T-helper 17 cell (primary cell): Measurements from ENCODE around the gene TRIM27. TPM values are rescaled to one million over a fixed set of nuclear protein-coding genes. Genes with fewer than 3 reads are reported as not detected.
A peak's percentile ranks its signal among the peaks of the same experiment; 100 is the strongest.
"Not testable (repeated sequence)": the region's sequence is repeated elsewhere in the genome, so short reads cannot be mapped to it uniquely, and the experiment has no call there.

Experiments used
- ATAC-seq: fragments of 150-1000 bp; cut with Tn5 transposase; 2 replicates; pipeline ENCODE4 v1.10.0; 2021; ENCODE audit warnings: mild to moderate bottlenecking, moderate library complexity
- DNase-seq, 3 donors: peaks; one replicate each; pipeline versions ENCODE4 v3.0.0 to v3.0.0-alpha.2; 2020 to 2021
- H3K9me3 ChIP-seq: one replicate; pipeline ENCODE4 v1.7.0; 2013; ENCODE audit warnings: low read length, mild to moderate bottlenecking; ENCODE audit not compliant: control insufficient read depth, poor library complexity, severe bottlenecking
- H3K27ac Mint-ChIP-seq: one replicate; pipeline ENCODE4 v1.8.0; 2022; ENCODE audit warnings: mild to moderate bottlenecking, moderate library complexity, mixed read lengths
- H3K27me3 Mint-ChIP-seq: one replicate; pipeline ENCODE4 v1.8.0; 2022; ENCODE audit warnings: mixed read lengths
- H3K36me3 Mint-ChIP-seq: one replicate; pipeline ENCODE4 v1.8.0; 2022; ENCODE audit warnings: low read depth, mixed read lengths
- H3K4me1 Mint-ChIP-seq: one replicate; pipeline ENCODE4 v1.8.0; 2022; ENCODE audit warnings: mild to moderate bottlenecking, mixed read lengths
- H3K4me3 Mint-ChIP-seq: one replicate; pipeline ENCODE4 v1.8.0; 2022; ENCODE audit warnings: mild to moderate bottlenecking, moderate library complexity, mixed read lengths
- total RNA-seq, 4 donors: library from RNA in 2 of 4; stranded (reverse) in 2 of 4; gene quantifications; one replicate each; pipeline ENCODE4 v1.2.3 and lab custom pipeline; 2022 to 2026

TRIM27 gene
- total RNA-seq, 2 donors from 2014 or later = 21.9 to 22.0 TPM

DNA sequence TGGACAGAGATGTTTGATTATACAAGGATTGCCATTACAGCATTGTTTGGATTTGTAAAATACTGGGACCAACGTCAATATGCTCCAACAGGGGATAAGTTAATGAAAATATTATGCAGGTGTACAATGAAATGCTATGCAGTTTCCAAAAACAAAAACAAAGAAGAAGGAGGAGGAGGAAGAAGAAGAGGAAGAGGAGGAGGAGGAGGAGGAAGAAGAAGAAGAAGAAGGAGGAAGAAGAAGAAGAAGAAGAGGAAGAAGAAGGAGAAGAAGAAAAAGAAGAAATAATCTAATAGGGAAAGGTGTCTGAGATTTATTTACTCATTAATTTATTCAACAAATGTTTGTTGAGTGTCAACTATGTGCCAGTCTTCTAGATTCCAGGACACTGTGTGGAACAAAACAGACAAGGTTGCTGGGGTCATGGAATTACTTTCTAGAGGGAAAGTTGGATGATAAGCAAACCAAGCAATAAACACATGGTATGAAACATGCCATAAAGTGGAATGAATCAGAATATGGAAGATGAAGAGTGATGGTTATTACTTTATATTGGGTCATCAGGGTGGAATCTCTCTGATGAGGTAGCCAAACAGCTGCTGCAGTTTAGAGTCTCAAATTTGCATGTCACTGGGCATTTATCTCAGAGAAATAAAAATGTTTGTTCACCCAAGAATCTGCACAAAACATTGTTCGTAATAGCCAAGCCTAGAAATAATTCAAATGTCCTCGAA, 6.3 kb upstream of the TRIM27 start:
- peaks cover 3% of the 10 kb centered on the region for H3K36me3 Mint-ChIP-seq
- H3K4me3 Mint-ChIP-seq = no peak overlapping the region
- DNase-seq = no peak
- no peak overlapping the region for H3K27ac Mint-ChIP-seq
- no peak for ATAC-seq
- H3K9me3 ChIP-seq = no peaks in the 10 kb centered on the region
- H3K27me3 Mint-ChIP-seq = peaks cover 8% of the 10 kb centered on the region
- peaks cover 2% of the 10 kb centered on the region for H3K4me1 Mint-ChIP-seq

- not testable (repeated sequence) for H3K4me3 Mint-ChIP-seq, H3K36me3 Mint-ChIP-seq, H3K4me1 Mint-ChIP-seq, H3K9me3 ChIP-seq, ATAC-seq, H3K27me3 Mint-ChIP-seq, H3K27ac Mint-ChIP-seq, DNase-seq
These were observed 5.6 kb upstream of the TRIM27 start for GRCh38 chr6:28929339-28929738.

- DNase-seq (no peak), ATAC-seq (no peak)
- H3K27ac Mint-ChIP-seq = no peak overlapping the region
- peaks cover 2% of the 10 kb centered on the region for H3K4me1 Mint-ChIP-seq
- H3K4me3 Mint-ChIP-seq = no peak overlapping the region
- no peaks in the 10 kb centered on the region for H3K9me3 ChIP-seq
- H3K27me3 Mint-ChIP-seq = peaks cover 8% of the 10 kb centered on the region
- peaks cover 3% of the 10 kb centered on the region for H3K36me3 Mint-ChIP-seq
These were observed 4.1 kb upstream of the TRIM27 start for GRCh38 chr6:28927846-28928245.

DNA sequence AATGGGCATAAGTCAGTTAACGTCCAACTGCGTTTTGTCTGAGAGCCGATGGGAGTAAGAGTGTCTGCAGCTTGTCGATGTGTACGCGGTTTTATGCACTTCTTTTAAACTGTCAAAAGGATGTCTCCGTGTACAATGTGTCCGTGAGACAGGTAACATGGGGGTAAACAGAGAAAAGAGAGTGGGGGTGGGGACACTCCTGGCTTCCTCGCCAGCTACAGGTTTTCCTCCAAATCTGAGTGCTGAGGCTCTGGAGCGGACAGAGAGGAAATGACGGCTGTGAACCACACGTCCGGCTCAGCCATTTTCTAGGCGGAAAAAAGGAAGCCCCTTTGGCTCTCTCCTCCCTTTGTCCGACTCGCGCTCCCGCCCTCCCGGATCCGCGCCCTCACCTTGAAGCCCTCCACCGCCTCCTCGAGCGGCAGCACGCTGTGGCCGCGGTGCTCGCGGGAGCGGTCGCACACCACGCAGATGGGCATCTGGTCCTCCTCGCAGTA, 916 bp downstream of the TRIM27 start:
- ATAC-seq = peak; percentile 10
- DNase-seq = peak in 2 of 3 donors; percentile 5 to 27
- peaks cover 6% of the 10 kb centered on the region for H3K36me3 Mint-ChIP-seq
- peak overlapping the region; percentile 92 for H3K4me3 Mint-ChIP-seq
- H3K27me3 Mint-ChIP-seq = no peaks in the 10 kb centered on the region
- H3K9me3 ChIP-seq = no peaks in the 10 kb centered on the region
- peak overlapping the region; percentile 95 for H3K27ac Mint-ChIP-seq
- peaks cover 31% of the 10 kb centered on the region for H3K4me1 Mint-ChIP-seq

DNA sequence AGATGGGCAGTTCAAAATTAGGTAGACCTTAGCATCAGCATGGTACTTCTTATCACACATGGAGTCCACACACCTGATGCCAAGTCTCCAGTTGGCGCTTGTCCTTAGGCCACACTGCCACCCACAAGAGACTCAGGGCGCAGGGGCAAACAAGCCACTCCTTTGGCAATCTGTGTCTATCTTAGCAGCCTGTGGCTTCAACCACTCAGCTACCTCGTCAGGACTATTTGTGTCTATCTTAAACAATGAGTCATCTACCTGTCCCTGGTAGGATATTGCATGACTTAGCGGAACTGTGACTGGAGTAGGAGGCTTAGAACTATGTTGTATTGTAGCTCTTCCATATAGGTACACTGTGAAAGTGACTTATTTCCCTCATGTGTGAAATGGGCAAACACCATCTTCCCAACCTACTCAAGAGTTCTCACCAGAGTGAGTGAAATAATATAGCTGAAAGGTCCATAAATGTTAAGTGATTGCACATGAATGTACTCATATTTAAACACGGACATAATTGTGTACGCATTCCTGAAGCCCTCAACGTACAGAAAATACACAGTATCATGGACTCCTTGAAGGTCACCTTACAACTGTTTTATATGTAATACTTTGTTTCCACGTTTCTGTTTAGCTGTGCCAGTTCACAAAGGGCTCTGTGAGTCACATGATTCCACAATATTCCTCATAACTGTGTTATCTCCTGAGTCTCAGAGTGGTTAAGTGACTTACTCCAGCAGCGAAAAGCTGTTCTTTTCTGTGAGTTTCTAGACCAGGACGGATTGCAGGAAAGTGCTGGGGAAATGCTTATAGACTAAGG, 1.6 kb downstream of the TRIM27 start:
- peak overlapping the region; percentile 92 for H3K4me3 Mint-ChIP-seq
- H3K36me3 Mint-ChIP-seq = peaks cover 6% of the 10 kb centered on the region
- peak overlapping the region; percentile 95 for H3K27ac Mint-ChIP-seq
- DNase-seq = no peak
- H3K27me3 Mint-ChIP-seq = no peaks in the 10 kb centered on the region
- peak; percentile 31 for ATAC-seq
- peaks cover 31% of the 10 kb centered on the region for H3K4me1 Mint-ChIP-seq
- no peaks in the 10 kb centered on the region for H3K9me3 ChIP-seq

DNA sequence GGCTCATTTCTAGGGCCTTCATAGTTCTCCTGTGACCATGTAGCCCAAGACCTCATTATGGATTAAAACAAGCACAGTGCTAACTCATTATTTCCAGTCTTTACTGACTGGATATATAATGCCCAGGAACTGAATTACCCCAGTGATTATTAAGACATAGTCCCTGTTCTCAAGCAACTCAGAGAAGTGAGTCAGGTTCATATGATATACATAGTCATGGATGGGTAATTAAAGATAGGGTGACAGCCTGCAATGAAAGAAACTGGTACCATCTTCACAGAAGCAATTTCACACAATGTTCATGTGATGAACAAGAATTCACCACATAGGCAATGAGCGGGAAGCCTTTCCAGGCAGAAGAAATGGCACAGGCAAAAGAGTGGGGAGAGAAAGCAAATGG, 3.5 kb downstream of the TRIM27 start:
- peak overlapping the region; percentile 37 for H3K27ac Mint-ChIP-seq
- H3K36me3 Mint-ChIP-seq = peaks cover 6% of the 10 kb centered on the region
- peak overlapping the region; percentile 16 for H3K4me3 Mint-ChIP-seq
- no peak for ATAC-seq
- H3K9me3 ChIP-seq = no peaks in the 10 kb centered on the region
- no peaks in the 10 kb centered on the region for H3K27me3 Mint-ChIP-seq
- H3K4me1 Mint-ChIP-seq = peaks cover 34% of the 10 kb centered on the region
- no peak for DNase-seq

DNA sequence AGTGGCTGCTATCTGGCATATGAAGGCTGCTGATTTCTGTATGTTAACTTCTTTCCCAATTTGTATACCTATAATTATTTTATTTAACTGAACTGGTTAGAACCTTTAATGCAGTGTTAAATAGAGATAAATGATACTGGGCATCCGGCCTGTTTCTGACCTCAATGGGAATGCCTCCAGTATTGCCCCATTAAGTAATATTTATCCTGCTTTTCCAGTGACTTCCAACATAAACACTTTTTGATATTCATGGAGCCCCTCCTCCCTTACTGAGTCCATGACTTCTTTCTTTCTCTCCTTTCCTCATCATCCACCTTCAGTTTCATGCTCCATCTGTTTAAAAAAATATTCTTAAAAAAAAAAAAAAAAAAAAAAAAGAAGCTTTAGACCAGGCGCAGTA, 8.8 kb downstream of the TRIM27 start:
- Mint-ChIP-seq H3K36me3 (peaks cover 9% of the 10 kb centered on the region), H3K4me3 (no peak overlapping the region), H3K27me3 (no peaks in the 10 kb centered on the region), H3K27ac (no peak overlapping the region), H3K4me1 (peaks cover 19% of the 10 kb centered on the region)
- H3K9me3 ChIP-seq = no peaks in the 10 kb centered on the region
- ATAC-seq (no peak), DNase-seq (no peak)

GRCh38 chr6:28910901-28911690, 12.7 kb downstream of the TRIM27 start:
- Mint-ChIP-seq H3K27me3 (no peaks in the 10 kb centered on the region), H3K36me3 (peaks cover 5% of the 10 kb centered on the region), H3K27ac (peak overlapping the region; percentile 14), H3K4me1 (peaks cover 5% of the 10 kb centered on the region), H3K4me3 (no peak overlapping the region)
- ATAC-seq = no peak
- no peaks in the 10 kb centered on the region for H3K9me3 ChIP-seq
- no peak for DNase-seq

DNA sequence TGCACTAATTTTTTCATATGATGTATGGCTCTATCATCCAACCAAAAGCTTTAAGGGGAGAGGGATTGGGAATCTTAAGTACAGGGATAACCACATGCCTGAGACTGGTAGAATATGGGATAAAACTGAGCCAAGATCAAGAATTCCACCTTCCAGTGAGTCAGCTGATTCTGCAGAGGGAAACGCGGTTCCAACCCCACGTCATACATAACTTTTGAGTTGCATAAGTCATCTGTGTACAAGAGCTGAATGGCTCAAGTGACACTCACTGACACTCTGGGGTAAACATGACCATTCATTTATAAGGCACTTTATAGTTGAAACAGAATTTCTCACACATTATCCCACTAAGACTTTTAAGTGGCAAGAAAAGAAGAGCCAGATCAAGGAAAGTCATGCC, 16.4 kb downstream of the TRIM27 start:
- no peak overlapping the region for H3K27ac Mint-ChIP-seq
- DNase-seq (no peak), ATAC-seq (no peak)
- peaks cover 5% of the 10 kb centered on the region for H3K4me1 Mint-ChIP-seq
- no peaks in the 10 kb centered on the region for H3K27me3 Mint-ChIP-seq
- no peaks in the 10 kb centered on the region for H3K9me3 ChIP-seq
- H3K4me3 Mint-ChIP-seq = no peak overlapping the region
- peaks cover 12% of the 10 kb centered on the region for H3K36me3 Mint-ChIP-seq

DNA sequence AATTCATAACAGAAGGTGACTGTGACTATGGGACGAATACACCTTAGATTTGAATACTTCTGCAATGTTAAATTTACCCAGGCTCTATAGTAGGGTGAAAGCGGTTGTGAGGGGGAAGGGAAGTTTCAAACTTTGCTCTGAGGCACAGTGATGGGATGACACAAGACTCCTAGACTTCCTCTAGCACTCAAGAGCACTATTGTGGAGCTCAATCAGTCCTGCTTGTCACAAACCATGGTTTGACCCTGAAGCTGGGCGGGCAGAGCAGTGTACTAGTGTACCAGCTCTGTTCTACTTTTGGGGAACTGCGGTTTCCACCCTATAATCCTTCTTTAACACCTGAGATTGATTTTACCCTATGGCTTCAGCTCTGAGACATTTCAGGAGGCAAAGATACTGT, 17.1 kb downstream of the TRIM27 start:
- Mint-ChIP-seq H3K4me1 (peaks cover 5% of the 10 kb centered on the region), H3K27ac (no peak overlapping the region), H3K27me3 (no peaks in the 10 kb centered on the region), H3K36me3 (peaks cover 12% of the 10 kb centered on the region), H3K4me3 (no peak overlapping the region)
- DNase-seq = no peak
- no peaks in the 10 kb centered on the region for H3K9me3 ChIP-seq
- no peak for ATAC-seq

GRCh38 chr6:28903686-28904085, 20.1 kb downstream of the TRIM27 start:
- DNase-seq (no peak), ATAC-seq (no peak)
- no peaks in the 10 kb centered on the region for H3K9me3 ChIP-seq
- no peak overlapping the region for H3K4me3 Mint-ChIP-seq
- H3K27ac Mint-ChIP-seq = no peak overlapping the region
- no peaks in the 10 kb centered on the region for H3K27me3 Mint-ChIP-seq
- peaks cover 7% of the 10 kb centered on the region for H3K36me3 Mint-ChIP-seq
- peaks cover 3% of the 10 kb centered on the region for H3K4me1 Mint-ChIP-seq

DNA sequence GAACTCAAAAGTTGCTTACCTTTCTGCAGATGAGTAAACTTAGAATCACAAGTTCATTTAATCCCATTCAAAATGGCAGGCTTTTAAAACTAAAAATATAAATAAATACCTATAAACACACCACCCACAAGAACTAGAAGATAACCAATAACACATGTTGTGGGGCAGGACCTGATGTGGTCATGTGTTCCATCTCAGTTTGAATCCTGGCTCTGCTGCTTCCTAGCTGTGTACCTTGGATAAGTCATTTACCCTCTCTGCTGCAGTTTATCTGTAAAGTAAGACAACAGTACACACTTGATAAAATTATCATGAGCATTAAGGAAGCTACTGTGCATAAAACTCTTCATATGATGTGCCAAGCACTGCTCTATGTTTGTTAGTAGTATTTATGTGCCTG, 22.0 kb downstream of the TRIM27 start:
- Mint-ChIP-seq H3K27me3 (no peaks in the 10 kb centered on the region), H3K4me3 (peak overlapping the region; percentile 25), H3K4me1 (peaks cover 7% of the 10 kb centered on the region), H3K27ac (no peak overlapping the region), H3K36me3 (peaks cover 7% of the 10 kb centered on the region)
- no peaks in the 10 kb centered on the region for H3K9me3 ChIP-seq
- ATAC-seq (no peak), DNase-seq (no peak)
